GM12801 (cell line): ENCODE data around the gene VAPA.

Source experiments
- TF ChIP-seq, protein P1 (sequence below): IDR thresholded peaks from one replicate; pipeline ENCODE4 v1.5.1; 2011; ENCODE audit warnings: control low read depth; ENCODE audit not compliant: insufficient read length; ENCODE audit errors: extremely low read depth

VAPA gene

DNA sequence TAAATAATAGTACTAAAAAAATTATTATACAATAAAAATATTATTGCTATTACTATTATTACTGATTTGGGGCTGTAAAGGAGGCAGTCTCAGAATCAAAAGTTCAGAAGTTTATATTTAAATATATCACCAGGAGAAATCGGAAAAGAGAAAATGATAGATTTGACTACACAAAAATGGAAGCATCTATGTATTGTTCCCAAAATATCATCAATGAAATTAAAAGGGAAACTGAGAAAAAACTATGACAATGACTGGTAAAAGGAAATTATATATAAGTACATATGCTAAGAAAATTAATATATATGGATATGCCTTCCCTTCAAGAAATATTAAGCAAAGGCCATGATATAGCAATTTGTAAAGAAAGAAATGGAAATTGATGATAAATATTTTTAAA lies 35.7 kb upstream of the VAPA start:
- TF ChIP-seq, protein P1, sequence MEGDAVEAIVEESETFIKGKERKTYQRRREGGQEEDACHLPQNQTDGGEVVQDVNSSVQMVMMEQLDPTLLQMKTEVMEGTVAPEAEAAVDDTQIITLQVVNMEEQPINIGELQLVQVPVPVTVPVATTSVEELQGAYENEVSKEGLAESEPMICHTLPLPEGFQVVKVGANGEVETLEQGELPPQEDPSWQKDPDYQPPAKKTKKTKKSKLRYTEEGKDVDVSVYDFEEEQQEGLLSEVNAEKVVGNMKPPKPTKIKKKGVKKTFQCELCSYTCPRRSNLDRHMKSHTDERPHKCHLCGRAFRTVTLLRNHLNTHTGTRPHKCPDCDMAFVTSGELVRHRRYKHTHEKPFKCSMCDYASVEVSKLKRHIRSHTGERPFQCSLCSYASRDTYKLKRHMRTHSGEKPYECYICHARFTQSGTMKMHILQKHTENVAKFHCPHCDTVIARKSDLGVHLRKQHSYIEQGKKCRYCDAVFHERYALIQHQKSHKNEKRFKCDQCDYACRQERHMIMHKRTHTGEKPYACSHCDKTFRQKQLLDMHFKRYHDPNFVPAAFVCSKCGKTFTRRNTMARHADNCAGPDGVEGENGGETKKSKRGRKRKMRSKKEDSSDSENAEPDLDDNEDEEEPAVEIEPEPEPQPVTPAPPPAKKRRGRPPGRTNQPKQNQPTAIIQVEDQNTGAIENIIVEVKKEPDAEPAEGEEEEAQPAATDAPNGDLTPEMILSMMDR = no peak

DNA sequence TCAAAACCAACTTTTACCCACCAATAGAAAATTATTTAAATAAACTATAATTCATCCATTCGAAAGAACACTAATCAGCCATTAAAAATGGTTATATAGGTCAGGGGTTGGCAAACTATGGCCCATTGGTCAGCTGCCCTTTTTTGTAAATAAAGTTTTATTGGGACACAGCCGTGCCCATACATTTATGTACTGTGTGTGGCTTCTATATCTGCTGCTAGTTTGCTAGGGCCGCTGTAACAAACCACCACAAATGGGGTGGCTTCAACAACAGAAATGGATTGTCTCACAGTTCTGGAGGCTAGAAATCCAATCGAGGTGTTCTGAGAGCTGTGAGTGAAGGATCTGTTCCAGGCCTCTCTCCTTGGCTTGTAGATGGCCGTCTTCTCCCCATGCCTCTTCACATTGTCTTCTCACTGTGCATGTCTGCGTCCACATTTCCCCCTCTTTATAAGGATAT lies 35.0 kb upstream of the VAPA start:
- TF ChIP-seq, protein P1 = no peak

DNA sequence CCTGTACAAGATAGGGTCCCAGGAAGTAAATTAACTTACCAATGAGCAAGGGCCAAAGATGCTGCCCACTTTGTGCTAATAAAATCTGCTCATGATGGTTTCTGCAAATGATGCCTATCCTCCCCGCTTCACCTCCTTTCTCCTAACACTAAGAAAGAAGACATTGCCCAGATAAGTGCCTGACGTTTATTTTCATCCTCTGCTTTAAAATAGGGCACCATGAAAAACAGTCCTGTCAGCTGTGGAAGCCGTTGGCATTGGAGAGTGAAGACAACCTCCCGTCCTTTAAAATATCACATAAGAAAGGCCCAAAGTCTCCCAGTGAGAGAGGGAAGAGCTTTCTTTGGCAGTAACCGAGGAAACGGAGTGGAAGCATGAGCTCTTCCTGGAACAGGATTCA lies 29.7 kb upstream of the VAPA start:
- TF ChIP-seq, protein P1 = no peak

DNA sequence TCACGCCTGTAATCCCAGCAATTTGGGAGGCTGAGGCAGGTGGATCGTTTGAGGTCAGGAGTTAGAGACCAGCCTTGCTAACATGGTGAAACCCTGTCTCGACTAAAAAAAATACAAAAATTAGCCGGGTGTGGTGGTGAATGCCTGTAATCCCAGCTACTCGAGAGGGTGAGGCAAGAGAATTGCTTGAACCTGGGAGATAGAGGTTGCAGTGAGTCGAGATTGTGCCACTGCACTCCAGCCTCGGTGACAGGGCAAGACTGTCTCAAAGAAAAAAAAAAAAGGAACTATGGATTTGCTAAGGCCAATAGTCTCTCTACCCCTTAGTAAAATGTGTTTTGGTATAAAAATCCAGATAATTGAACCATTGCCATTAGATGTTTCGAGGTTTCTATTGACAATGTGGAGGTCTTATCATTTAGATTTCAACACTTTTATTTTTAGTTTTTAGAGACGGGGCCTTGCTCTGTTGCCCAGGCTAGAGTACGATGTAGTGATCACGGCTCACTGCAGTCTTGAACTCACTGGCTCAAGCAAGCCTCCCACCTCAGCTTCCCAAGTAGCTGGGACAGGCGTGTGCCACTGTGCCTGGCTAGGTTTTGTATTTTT lies 29.2 kb upstream of the VAPA start:
- TF ChIP-seq, protein P1 = no peak

DNA sequence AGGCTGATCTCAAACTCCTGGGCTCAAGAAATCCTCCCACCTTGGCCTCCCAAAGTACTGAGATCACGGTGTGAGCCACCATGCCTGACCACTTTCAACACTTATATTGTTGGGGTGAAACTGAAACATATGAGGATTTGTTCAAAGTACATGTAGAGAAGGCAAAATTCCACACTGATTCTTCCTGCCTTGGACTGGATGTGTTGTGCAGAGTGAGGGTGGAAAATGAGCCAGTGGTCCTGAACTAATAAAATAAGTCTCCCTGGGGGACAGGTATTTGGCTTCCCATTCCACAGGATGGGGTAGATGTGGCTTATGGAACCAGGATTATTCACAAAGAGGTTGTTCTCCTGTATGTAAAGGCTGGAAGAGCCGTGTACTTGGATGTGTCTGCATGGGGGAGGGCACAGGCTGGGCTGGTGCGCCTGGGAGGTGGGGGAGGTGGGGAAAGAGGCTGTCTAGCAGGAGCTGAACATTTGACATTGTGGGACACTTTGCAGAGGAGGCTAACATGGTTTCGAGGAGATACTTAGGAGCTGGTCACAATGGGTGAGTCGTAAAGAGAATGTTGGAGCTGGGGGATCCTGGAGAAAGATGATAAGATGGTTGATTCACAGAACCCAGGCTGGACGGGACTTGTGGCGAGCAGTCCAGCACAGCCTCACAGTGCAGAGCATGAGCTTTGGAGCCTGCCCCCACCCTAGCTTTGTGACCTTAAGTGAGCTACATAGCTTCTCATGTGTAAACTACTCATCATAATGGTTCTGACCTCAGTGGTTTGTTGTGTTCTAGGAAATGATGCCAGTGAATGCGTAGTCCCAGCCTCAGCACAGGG lies 28.4 kb upstream of the VAPA start, which contains the start of gene TXNDC2:
TXNDC2 (plus strand) TSS at position 804 of the 835 bp plus-strand sequence. CDS start 708 bp downstream, outside the sequence.
- TF ChIP-seq, protein P1 = no peak

DNA sequence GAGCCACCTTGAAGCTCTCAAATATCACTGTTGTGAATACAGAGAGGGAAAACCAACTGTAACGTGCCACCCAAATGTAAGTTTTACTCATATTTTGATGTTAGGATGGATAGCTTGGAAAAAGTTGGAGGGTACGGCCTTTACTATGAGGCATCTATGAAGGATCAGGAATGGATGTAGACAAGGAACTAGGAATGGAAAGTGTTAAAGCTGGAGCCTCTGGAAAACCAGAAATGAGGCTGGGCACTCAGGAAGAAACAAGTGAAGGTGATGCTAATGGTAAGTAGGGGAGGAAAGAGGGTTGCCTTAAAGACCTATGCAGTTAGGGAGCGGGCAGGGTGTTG lies 27.8 kb upstream of the VAPA start:
- TF ChIP-seq, protein P1 = no peak

DNA sequence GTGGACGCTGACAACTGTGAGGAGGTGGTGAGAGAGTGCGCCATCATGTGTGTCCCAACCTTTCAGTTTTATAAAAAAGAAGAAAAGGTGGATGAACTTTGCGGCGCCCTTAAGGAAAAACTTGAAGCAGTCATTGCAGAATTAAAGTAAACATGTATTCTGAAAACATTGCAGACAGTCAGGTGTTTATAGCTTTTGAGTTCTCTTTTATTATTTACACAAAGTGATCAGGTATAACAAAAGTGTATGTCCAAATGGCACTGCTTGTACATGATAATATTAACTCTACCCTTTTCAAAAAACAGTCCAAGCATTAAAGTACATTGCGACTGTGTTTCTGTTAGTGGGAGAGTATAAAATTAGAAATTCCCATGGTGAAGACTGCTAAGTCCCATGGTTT lies 25.8 kb upstream of the VAPA start:
- TF ChIP-seq, protein P1 = no peak
